Measurements from ENCODE around the gene ZMIZ1. TPM values are rescaled to one million over a fixed set of nuclear protein-coding genes. Genes with fewer than 3 reads are reported as not detected.

ZMIZ1 gene
- total RNA-seq, 1 experiment from 2014 or later = 27.5 TPM

- no peak for DNase-seq (ENCODE audit: low spot score)
These were observed 116.5 kb downstream of the ZMIZ1 start for GRCh38 chr10:79185067-79185774.

- DNase-seq (ENCODE audit: low spot score) = no peak
These were observed 117.1 kb downstream of the ZMIZ1 start for GRCh38 chr10:79185796-79186374.

GRCh38 chr10:79186486-79187120, 117.8 kb downstream of the ZMIZ1 start:
- DNase-seq (ENCODE audit: low spot score) = no peak

GRCh38 chr10:79187121-79187940, 118.6 kb downstream of the ZMIZ1 start:
- no peak for DNase-seq (ENCODE audit: low spot score)

GRCh38 chr10:79188154-79188965, 119.6 kb downstream of the ZMIZ1 start:
- DNase-seq (ENCODE audit: low spot score) = peak; percentile 60

- DNase-seq (ENCODE audit: low spot score) = no peak
These were observed 120.4 kb downstream of the ZMIZ1 start for GRCh38 chr10:79189181-79189580.

GRCh38 chr10:79189853-79190435, 121.2 kb downstream of the ZMIZ1 start:
- DNase-seq (ENCODE audit: low spot score) = no peak

GRCh38 chr10:79190740-79191261, 122.0 kb downstream of the ZMIZ1 start:
- DNase-seq (ENCODE audit: low spot score) = no peak

GRCh38 chr10:79191951-79192676, 123.3 kb downstream of the ZMIZ1 start:
- no peak for DNase-seq (ENCODE audit: low spot score)

- DNase-seq (ENCODE audit: low spot score) = no peak
These were observed 123.9 kb downstream of the ZMIZ1 start for GRCh38 chr10:79192677-79193003.

GRCh38 chr10:79193694-79194382, 125.1 kb downstream of the ZMIZ1 start:
- no peak for DNase-seq (ENCODE audit: low spot score)

GRCh38 chr10:79195091-79195923, 126.5 kb downstream of the ZMIZ1 start:
- peak; percentile 87 for DNase-seq (ENCODE audit: low spot score)

- peak; percentile 82 for DNase-seq (ENCODE audit: low spot score)
These were observed 128.0 kb downstream of the ZMIZ1 start for GRCh38 chr10:79196470-79197461.

GRCh38 chr10:79197558-79197957, 128.8 kb downstream of the ZMIZ1 start:
- DNase-seq (ENCODE audit: low spot score) = no peak

GRCh38 chr10:79200346-79200745, 131.6 kb downstream of the ZMIZ1 start:
- no peak for DNase-seq (ENCODE audit: low spot score)

GRCh38 chr10:79201706-79202105, 132.9 kb downstream of the ZMIZ1 start:
- DNase-seq (ENCODE audit: low spot score) = no peak

Data from HT-29 (cell line).